GM12873 (cell line): ENCODE data around the gene TOX4.

Experiments used
- CTCF ChIP-seq: IDR thresholded peaks from 2 replicates; pipeline ENCODE4 v1.5.1; 2012; ENCODE audit warnings: low read depth, mild to moderate bottlenecking, moderate library complexity, low read length, control low read depth; ENCODE audit not compliant: insufficient read depth; ENCODE audit errors: missing control alignments

TOX4 gene

GRCh38 chr14:21509432-21510143, 32.6 kb downstream of the TOX4 start:
- TF ChIP-seq CTCF, result no peak

- no peak for TF ChIP-seq CTCF
Measured at GRCh38 chr14:21510735-21511657, 34.0 kb downstream of the TOX4 start, which contains the start of gene METTL3. Gene METTL3, minus strand, starts transcription at chr14:21511340. Its CDS starts 117 bp downstream, at chr14:21511223.

- TF ChIP-seq CTCF, result no peak
Measured at GRCh38 chr14:21514341-21514740, 37.3 kb downstream of the TOX4 start.

GRCh38 chr14:21518725-21519124, 41.7 kb downstream of the TOX4 start:
- no peak for TF ChIP-seq CTCF

- TF ChIP-seq CTCF, result no peak
Measured at GRCh38 chr14:21520767-21521166, 43.8 kb downstream of the TOX4 start.

GRCh38 chr14:21521501-21521900, 44.5 kb downstream of the TOX4 start:
- no peak for TF ChIP-seq CTCF

- no peak for TF ChIP-seq CTCF
Measured at GRCh38 chr14:21523203-21523602, 46.2 kb downstream of the TOX4 start.
